ENCODE measurements around the gene CLCA2.

CLCA2 gene

GRCh38 chr1:86410879-86411278 lies 13.1 kb upstream of the CLCA2 start:
- no peak for ATAC-seq
- Mint-ChIP-seq H3K27ac (no peak overlapping the region), H3K36me3 (no peaks in the 10 kb centered on the region), H3K27me3 (no peaks in the 10 kb centered on the region), H3K4me1 (no peaks in the 10 kb centered on the region), H3K4me3 (no peak overlapping the region), H3K9me3 (no peaks in the 10 kb centered on the region)

- Mint-ChIP-seq H3K4me3 (no peak overlapping the region), H3K27me3 (no peaks in the 10 kb centered on the region), H3K9me3 (no peaks in the 10 kb centered on the region), H3K27ac (no peak overlapping the region), H3K36me3 (no peaks in the 10 kb centered on the region), H3K4me1 (peaks cover 7% of the 10 kb centered on the region)
- no peak for ATAC-seq
Measured at GRCh38 chr1:86416343-86416742, 7.6 kb upstream of the CLCA2 start.

DNA sequence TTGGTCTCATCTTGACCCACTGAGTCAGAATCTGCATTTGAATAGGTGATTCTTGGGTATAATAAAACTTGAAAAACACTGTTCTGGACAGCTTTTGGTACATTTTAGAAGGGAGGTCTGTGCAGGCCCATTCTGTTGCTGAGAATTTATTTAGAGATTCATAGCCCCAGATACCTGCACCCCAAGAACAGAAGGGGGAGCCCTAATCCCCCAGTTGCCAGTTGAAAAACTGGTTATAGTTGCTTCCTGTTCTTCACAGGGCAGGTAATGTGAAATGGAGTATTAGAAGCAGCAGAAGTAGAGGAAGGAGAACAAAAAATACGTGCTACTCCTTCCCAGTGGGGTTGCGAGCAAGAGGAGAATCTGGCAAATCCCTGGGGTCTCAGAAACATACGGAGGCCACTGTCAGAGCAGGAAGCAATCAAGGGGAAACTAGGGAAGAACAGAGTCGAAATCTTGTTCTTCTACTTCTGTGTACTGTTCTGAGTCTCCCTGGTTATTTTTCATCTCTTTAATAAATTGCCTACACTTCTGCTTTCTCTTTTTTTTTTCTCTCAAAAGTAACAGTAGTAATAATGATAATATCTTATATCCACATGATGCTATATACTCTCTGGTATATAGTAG lies 4.6 kb upstream of the CLCA2 start:
- peaks cover 7% of the 10 kb centered on the region for H3K4me1 Mint-ChIP-seq
- no peaks in the 10 kb centered on the region for H3K9me3 Mint-ChIP-seq
- H3K4me3 Mint-ChIP-seq: peak overlapping the region; percentile 63
- no peaks in the 10 kb centered on the region for H3K36me3 Mint-ChIP-seq
- ATAC-seq: peak; percentile 86
- H3K27ac Mint-ChIP-seq: peak overlapping the region; percentile 57
- H3K27me3 Mint-ChIP-seq: no peaks in the 10 kb centered on the region

- H3K9me3 Mint-ChIP-seq: no peaks in the 10 kb centered on the region
- ATAC-seq: no peak
- no peaks in the 10 kb centered on the region for H3K36me3 Mint-ChIP-seq
- H3K4me3 Mint-ChIP-seq: no peak overlapping the region
- no peak overlapping the region for H3K27ac Mint-ChIP-seq
- peaks cover 7% of the 10 kb centered on the region for H3K4me1 Mint-ChIP-seq
- peaks cover 6% of the 10 kb centered on the region for H3K27me3 Mint-ChIP-seq
Measured at GRCh38 chr1:86421601-86422280, 2.2 kb upstream of the CLCA2 start.

DNA sequence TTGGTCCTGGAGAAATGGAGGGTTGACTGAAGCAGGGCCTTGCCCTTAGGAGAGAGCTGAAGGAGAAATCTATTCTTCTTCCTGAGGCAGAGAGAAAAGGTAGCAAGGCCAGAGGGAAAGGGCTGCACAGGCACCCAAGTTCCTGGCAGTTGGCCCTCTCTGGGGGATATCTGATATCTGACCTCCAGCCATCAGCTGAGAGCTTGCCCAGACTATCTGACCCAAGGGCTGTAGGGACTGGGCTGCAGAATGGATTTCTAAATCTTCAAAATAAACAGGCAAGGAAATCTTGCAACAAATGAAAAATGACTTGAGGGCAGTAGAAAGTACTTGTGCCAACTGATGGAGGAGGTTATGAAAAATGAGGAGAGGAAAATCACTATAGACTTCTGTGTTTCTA lies 498 bp upstream of the CLCA2 start:
- Mint-ChIP-seq H3K27ac (no peak overlapping the region), H3K4me3 (no peak overlapping the region), H3K36me3 (no peaks in the 10 kb centered on the region), H3K27me3 (peaks cover 6% of the 10 kb centered on the region), H3K9me3 (no peaks in the 10 kb centered on the region), H3K4me1 (peaks cover 7% of the 10 kb centered on the region)
- ATAC-seq: no peak

GRCh38 chr1:86429122-86429725 lies 5.3 kb downstream of the CLCA2 start:
- no peaks in the 10 kb centered on the region for H3K36me3 Mint-ChIP-seq
- H3K4me3 Mint-ChIP-seq: no peak overlapping the region
- ATAC-seq: no peak
- H3K9me3 Mint-ChIP-seq: no peaks in the 10 kb centered on the region
- H3K4me1 Mint-ChIP-seq: no peaks in the 10 kb centered on the region
- H3K27ac Mint-ChIP-seq: no peak overlapping the region
- peaks cover 6% of the 10 kb centered on the region for H3K27me3 Mint-ChIP-seq

GRCh38 chr1:86429835-86430234 lies 5.9 kb downstream of the CLCA2 start:
- ATAC-seq: no peak
- H3K9me3 Mint-ChIP-seq: no peaks in the 10 kb centered on the region

DNA sequence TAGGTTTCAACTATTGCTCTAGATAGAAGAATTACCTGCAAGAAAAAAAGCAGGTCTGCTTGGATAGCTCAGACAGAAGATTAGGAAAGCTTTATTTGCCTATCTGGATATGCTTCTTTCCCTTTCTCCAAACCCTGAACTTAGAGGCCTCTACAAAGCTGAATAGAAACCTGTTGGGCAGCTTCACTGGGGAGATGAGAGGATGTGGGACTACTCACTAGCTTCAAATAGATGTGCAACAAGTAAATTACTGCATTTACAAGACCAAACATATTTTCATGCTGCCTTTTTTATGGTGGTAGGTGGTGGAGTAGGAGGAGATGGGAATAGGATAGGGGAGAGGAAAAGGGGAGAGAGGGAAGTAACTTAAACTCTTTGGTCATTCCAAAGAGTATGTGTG lies 6.4 kb downstream of the CLCA2 start:
- Mint-ChIP-seq H3K27me3 (peaks cover 11% of the 10 kb centered on the region), H3K4me1 (no peaks in the 10 kb centered on the region), H3K27ac (no peak overlapping the region), H3K36me3 (no peaks in the 10 kb centered on the region), H3K9me3 (no peaks in the 10 kb centered on the region), H3K4me3 (no peak overlapping the region)
- no peak for ATAC-seq

More at GRCh38 chr1:86429835-86430234, 5.9 kb downstream of the CLCA2 start:
- Mint-ChIP-seq H3K36me3 (no peaks in the 10 kb centered on the region), H3K27me3 (peaks cover 9% of the 10 kb centered on the region), H3K27ac (no peak overlapping the region), H3K4me1 (no peaks in the 10 kb centered on the region), H3K4me3 (no peak overlapping the region)

DNA sequence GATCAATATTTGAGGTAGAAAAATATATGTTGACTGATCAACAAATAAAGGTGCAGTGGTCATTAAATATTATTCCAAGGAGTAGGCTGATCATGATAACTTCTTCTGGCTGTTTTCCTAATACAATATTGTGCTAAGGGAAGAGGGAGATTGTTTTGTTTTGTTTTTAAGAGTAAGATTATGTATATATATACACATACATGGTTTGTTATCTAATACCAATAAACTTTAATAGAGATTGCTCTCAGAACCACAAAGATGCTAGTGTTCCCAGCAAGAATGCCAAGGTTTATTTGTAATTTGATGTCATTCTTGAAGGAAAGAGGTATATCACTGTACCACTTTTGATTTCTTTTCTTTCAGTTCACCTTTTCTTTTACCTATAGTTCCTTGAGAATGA lies 10.1 kb downstream of the CLCA2 start:
- Mint-ChIP-seq H3K4me3 (no peak overlapping the region), H3K9me3 (no peaks in the 10 kb centered on the region), H3K36me3 (no peaks in the 10 kb centered on the region), H3K27me3 (peaks cover 22% of the 10 kb centered on the region), H3K4me1 (no peaks in the 10 kb centered on the region), H3K27ac (no peak overlapping the region)
- no peak for ATAC-seq

DNA sequence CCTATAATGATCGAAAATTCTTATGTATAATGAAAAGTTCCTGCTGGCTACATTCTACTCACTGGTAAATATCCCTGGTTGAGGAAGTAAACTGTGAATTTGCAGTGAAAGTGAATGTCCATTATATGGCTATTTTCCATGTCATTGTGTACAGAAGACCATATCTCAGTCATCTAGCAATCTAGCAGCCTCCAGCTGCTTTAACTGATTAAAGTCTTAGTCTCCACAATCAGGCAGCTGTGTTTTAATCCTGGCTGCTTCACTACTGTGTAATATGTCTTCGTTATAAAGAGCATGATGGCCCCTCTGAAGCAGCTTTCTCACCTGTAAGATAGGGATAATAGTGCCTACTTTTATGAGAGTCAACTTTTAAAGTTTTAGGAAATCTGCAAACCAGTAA lies 11.4 kb downstream of the CLCA2 start:
- H3K36me3 Mint-ChIP-seq: no peaks in the 10 kb centered on the region
- no peaks in the 10 kb centered on the region for H3K4me1 Mint-ChIP-seq
- peaks cover 22% of the 10 kb centered on the region for H3K27me3 Mint-ChIP-seq
- H3K27ac Mint-ChIP-seq: no peak overlapping the region
- H3K4me3 Mint-ChIP-seq: no peak overlapping the region
- no peaks in the 10 kb centered on the region for H3K9me3 Mint-ChIP-seq
- ATAC-seq: no peak

- no peak overlapping the region for H3K4me3 Mint-ChIP-seq
- no peaks in the 10 kb centered on the region for H3K36me3 Mint-ChIP-seq
- no peak for ATAC-seq
- H3K27ac Mint-ChIP-seq: no peak overlapping the region
- peaks cover 22% of the 10 kb centered on the region for H3K27me3 Mint-ChIP-seq
- no peaks in the 10 kb centered on the region for H3K9me3 Mint-ChIP-seq
- H3K4me1 Mint-ChIP-seq: no peaks in the 10 kb centered on the region
Measured at GRCh38 chr1:86436041-86436440, 12.1 kb downstream of the CLCA2 start.

DNA sequence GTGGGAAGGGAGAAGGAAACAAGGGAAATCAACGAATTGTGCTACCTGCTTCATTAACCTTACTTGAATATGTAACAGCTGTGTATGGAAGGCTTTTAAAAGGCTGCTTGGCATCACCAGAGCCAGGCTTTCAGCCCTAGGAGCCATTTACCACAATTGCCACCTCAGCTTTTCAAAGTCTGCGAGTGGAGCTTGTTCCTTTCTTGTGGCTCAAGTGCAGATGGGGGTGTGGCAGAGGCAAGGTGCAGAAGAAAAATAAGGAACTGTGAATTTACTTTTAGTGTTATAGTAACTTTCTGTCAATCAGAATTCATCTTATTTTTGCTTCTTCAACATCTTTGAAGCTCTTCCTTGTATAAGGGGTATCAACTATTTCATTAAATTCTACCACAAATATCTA lies 17.6 kb downstream of the CLCA2 start:
- Mint-ChIP-seq H3K27me3 (peaks cover 14% of the 10 kb centered on the region), H3K36me3 (no peaks in the 10 kb centered on the region), H3K9me3 (no peaks in the 10 kb centered on the region), H3K27ac (no peak overlapping the region), H3K4me3 (no peak overlapping the region), H3K4me1 (no peaks in the 10 kb centered on the region)
- ATAC-seq: no peak

- Mint-ChIP-seq H3K9me3 (no peaks in the 10 kb centered on the region), H3K4me1 (no peaks in the 10 kb centered on the region), H3K4me3 (no peak overlapping the region), H3K27me3 (peaks cover 10% of the 10 kb centered on the region), H3K27ac (no peak overlapping the region), H3K36me3 (no peaks in the 10 kb centered on the region)
- no peak for ATAC-seq
Measured at GRCh38 chr1:86441997-86442396, 18.0 kb downstream of the CLCA2 start.

DNA sequence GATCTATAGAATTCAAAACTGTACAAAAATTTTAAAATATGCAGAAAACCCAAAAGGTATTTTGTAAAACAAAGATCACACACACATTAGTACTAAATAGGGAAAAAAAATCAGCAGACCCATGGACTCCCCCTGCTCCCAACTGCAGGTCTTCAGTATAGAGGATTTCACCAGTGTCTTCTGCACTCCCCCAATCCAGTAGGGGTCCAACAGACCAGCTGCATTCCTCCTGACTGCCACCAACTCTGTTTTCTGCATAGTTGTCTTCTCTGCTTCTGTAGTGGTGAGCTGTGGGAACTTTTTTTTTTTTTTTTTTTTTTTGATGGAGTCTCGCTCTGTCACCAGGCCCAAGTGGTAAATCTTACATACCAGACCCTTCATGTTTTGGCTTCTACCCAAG lies 21.9 kb downstream of the CLCA2 start:
- no peak for ATAC-seq
- Mint-ChIP-seq H3K4me1 (peaks cover 5% of the 10 kb centered on the region), H3K9me3 (no peaks in the 10 kb centered on the region), H3K27ac (no peak overlapping the region), H3K27me3 (no peaks in the 10 kb centered on the region), H3K36me3 (no peaks in the 10 kb centered on the region), H3K4me3 (no peak overlapping the region)

DNA sequence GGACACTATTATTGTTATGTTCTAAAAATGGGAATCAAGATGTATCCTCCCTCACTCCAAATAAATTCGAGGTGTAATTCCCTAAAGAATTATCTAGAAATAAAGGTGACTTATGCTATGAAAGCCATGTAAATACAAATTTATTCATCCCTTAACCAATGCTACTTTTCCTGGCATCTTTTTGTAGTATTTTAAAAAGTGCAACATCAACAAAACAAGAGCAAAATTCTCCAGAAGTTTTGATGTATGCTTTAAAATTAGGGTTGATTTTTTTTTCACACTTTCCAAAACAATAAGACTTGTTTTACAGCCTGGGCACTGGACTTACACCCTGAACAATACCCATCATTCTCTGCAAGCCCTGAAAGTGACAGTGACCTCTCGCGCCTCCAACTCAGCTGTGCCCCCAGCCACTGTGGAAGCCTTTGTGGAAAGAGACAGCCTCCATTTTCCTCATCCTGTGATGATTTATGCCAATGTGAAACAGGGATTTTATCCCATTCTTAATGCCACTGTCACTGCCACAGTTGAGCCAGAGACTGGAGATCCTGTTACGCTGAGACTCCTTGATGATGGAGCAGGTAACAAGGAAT lies 23.3 kb downstream of the CLCA2 start:
- ATAC-seq: no peak
- Mint-ChIP-seq H3K27ac (no peak overlapping the region), H3K9me3 (no peaks in the 10 kb centered on the region), H3K36me3 (no peaks in the 10 kb centered on the region), H3K4me1 (peaks cover 8% of the 10 kb centered on the region), H3K4me3 (no peak overlapping the region), H3K27me3 (no peaks in the 10 kb centered on the region)

DNA sequence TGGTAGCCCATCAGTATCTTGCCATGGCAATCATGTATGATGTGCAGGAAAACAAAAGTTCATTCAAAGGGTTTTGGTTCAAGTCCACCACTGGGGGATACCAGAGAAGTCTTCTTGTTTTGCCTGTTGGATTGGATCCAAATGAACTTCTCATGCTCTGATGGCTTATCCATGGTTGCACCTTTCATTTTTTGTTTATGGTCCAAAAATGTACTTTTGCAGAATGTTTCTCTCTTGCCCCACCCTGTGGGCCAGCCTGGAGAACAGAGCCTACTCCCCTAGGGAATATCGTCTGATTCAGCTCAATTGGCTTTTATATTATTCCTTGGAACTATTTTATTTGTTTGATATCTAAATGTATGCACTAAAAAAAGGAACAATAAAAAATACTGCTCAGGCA lies 24.7 kb downstream of the CLCA2 start:
- no peaks in the 10 kb centered on the region for H3K36me3 Mint-ChIP-seq
- no peak overlapping the region for H3K4me3 Mint-ChIP-seq
- no peaks in the 10 kb centered on the region for H3K27me3 Mint-ChIP-seq
- H3K27ac Mint-ChIP-seq: no peak overlapping the region
- peaks cover 8% of the 10 kb centered on the region for H3K4me1 Mint-ChIP-seq
- ATAC-seq: no peak
- no peaks in the 10 kb centered on the region for H3K9me3 Mint-ChIP-seq

Data from stimulated activated memory B cell treated with anti-CD40 and anti-IgM and Interleukin-4, amounts not matched to agents 10 μg/mL and 1 μg/mL and 100 μg/mL, for 72 hours (primary cell).